ENCODE results near the gene NFIX.

Gene NFIX

DNA sequence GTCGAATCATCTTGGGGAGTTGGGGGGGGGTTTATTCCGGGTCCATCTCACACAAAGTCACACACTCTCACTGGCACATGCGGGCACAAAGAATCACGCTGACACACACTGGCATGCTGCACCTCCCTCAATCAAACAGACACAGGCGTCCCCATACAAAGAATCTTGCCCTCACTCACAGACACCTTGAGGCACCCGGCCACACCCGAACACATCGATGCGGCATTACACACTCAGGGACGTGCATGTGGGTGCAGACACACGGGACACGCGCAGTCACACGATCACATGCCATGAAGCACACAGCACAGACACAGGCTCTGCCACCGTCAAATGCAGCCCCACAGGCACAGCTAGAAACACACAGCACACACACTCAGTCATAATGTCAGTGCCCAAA is 7.8 kb downstream of the NFIX start:
- no peak for DNase-seq (ENCODE audit: insufficient read length, low spot score)
- FAIRE-seq = no peak
- no peak for TF ChIP-seq POLR2A (IDR thresholded peaks at IDR 0.05; ENCODE audit: low read depth, low read length)

DNA sequence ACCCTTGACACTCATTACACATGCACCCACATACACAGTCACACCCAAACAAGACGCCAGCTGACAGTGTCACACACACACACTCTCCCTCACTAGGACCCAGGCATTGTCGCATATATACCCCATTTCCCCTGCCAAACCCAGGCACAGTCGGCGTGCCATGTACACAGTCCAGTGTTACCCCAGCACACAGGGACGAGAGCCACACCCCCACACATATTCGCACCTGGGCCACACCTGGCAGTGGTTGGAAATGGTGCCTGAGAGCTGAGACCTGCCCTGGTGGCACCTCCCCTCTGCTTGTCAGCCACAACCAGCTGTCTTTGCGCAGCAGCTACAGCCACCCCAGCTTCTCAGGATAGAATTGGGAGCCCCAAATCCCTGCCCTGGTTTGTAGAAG is 9.0 kb downstream of the NFIX start:
- TF ChIP-seq POLR2A (IDR thresholded peaks at IDR 0.05; ENCODE audit: low read depth, low read length) = no peak
- no peak for FAIRE-seq
- no peak for DNase-seq (ENCODE audit: insufficient read length, low spot score)

DNA sequence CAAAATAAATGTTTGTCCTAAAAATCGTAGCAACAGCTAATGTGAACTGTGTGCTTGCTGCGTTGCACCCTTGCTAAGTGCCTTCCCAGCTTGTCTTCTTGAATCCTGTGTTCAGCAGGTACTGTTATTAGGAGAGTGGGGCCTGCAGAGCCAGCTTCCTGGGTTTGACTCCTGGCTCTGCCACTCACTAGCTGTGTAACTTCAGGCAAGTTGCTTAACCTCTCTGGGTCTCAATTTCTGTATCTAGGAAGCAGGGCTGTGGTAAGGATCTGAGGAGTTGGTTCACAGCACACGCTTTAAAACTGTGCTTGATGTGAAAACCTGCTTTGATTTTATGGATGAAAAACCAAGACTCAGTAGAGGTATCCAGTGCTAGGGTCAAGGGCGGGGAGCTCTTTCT is 10.0 kb downstream of the NFIX start:
- no peak for TF ChIP-seq POLR2A (IDR thresholded peaks at IDR 0.05; ENCODE audit: low read depth, low read length)
- DNase-seq (ENCODE audit: insufficient read length, low spot score) (no peak), FAIRE-seq (no peak)

DNA sequence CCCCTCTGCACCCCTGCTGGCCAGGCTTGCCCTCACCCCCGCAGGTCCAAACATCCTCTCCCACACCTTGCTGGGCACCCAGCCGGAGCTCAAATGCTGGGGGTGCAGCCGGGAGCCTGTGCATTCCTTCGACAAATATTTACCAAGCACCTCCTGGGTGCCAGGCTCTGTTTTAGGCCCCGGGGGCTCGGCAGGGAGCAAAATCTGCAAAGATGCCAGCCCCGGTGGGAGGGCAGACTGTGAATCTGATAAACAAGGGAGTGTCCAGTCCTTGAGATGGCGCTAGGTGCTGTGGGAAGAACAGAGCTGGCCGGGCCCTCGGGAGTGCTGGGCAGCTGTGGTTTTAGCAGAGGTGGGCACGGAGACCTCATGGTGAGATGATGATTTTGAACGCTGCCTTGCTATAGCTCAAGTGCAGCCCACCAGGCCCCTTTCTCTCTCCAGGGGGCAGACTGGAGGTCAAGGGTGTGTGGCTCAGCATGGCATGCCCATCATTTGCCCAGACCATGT is 10.6 kb downstream of the NFIX start:
- TF ChIP-seq POLR2A (IDR thresholded peaks at IDR 0.05; ENCODE audit: low read depth, low read length) = no peak
- FAIRE-seq = no peak

DNA sequence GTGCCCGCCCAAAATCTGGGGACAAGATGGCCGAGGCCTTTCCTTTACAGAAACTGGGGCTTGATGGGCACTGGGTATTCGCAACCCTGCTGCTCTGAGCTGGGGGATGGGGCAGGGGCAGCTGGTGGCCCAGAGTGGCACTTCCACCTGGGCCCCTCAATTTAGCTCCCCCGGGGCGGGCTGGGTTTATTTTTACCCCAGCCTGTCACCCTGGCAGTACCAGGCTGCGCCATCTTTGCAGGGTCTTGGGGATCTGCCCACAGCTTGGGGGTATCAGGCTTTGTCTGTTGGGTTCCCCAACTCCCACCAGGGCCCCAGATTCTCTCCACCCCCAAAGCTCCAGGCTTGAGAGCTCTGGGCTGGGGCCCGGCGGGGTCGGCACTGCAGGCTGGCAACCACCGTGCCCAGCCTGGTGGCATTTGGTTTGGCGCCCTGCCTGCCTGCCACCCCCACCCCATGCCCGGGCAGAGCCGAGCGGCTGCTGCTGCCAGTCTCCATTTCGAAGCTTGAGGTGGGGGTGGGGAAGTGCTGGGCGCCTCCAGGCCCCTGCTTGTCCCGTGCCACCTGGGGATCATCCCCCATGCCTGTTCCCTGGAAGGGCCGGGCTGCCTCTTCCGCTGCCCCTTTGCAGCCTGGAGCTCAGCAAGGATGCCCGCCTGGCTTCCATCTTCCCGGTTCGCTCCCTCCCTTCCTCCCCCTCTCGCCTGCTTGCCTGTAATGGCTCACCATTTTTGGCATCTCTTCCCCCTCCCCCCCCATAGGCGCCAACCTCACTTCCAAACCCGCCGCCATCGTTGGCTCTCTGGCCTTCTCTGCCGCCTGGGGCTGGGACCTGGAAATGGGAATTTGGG is 11.4 kb downstream of the NFIX start:
- DNase-seq (ENCODE audit: insufficient read length, low spot score) (no peak), FAIRE-seq (no peak)
- TF ChIP-seq POLR2A (IDR thresholded peaks at IDR 0.05; ENCODE audit: low read depth, low read length) = no peak

More for the DNA sequence above, 10.6 kb downstream of the NFIX start:
- no peak for DNase-seq (ENCODE audit: insufficient read length, low spot score)

DNA sequence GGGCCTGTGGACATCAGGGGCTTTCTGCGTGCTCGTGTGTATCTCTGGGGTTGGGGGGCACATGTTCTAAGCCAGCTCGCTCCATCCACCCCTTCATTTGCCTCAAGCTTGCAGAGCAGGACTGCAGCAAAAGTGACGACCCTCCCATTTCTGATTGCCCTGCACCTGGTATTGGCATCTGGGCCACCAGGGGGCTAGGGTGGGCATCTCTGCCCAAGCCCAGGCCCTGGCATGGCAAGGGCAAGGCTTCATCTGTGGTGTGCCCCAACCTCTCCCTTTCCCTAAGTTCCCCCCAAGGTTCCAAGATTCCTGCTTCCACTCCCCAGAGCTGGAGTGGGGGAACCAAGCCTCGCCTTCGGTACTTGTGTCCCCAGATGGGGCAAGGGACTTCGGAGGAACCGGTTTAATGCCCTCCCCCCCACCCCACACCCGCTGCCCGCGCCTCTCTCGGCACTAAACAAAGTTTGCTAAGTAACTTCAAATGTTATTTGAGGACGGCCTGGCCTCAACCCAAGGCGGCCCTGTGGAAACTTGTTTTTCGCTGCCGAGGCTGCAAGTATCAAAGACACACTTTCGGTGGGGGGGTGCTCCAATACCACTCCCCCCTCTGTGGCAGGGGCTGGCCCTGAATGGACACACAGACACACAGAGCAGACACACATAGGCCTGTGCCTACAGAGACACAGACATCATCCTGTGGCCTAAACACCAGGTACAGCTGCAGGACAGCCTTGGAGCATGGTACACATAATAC is 12.2 kb downstream of the NFIX start:
- no peak for TF ChIP-seq POLR2A (IDR thresholded peaks at IDR 0.05; ENCODE audit: low read depth, low read length)
- FAIRE-seq = no peak

DNA sequence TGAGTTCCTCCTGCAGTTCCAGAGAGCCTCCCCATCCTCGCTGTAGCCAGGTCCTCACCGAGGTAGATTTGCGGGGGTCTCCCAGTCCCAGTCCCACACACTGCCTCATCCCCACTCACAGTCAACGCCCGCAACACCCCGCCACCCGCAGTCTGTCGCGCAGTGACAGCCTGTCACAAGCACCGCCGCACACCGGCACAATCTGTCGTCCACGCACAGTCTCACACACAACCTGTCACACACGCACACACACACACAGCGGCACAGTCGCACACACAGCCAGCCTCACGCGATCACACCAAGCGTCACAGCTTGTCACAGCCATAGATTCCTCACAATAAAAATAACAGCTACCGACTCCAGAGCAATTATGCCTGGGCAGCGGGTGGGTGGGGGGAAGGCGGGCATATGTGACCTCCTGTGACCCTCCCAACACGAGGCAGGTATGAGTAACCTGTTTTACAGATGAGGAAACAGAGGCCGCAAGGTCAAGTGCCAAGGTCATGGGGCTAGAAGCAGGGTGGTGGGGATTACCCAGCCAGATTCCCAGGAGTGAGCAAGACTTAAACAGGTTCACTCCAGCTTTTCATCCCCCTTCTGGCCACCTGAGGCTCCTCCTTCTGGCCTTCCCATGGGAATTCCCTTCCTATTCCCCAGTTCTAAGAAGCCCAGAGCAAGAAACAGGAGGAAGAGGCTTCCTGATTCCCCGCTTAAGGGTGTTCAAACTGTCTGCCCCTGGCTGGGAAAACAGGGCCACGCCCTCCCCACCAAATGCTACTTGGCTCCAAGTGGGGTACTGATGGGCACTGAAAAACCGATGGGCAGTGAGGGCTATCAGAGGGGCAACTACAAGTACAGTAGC is 13.9 kb downstream of the NFIX start:
- DNase-seq (ENCODE audit: insufficient read length, low spot score) = no peak
- no peak for TF ChIP-seq POLR2A (IDR thresholded peaks at IDR 0.05; ENCODE audit: low read depth, low read length)
- no peak for FAIRE-seq

More for the DNA sequence above, 12.2 kb downstream of the NFIX start:
- DNase-seq (ENCODE audit: insufficient read length, low spot score) = no peak

DNA sequence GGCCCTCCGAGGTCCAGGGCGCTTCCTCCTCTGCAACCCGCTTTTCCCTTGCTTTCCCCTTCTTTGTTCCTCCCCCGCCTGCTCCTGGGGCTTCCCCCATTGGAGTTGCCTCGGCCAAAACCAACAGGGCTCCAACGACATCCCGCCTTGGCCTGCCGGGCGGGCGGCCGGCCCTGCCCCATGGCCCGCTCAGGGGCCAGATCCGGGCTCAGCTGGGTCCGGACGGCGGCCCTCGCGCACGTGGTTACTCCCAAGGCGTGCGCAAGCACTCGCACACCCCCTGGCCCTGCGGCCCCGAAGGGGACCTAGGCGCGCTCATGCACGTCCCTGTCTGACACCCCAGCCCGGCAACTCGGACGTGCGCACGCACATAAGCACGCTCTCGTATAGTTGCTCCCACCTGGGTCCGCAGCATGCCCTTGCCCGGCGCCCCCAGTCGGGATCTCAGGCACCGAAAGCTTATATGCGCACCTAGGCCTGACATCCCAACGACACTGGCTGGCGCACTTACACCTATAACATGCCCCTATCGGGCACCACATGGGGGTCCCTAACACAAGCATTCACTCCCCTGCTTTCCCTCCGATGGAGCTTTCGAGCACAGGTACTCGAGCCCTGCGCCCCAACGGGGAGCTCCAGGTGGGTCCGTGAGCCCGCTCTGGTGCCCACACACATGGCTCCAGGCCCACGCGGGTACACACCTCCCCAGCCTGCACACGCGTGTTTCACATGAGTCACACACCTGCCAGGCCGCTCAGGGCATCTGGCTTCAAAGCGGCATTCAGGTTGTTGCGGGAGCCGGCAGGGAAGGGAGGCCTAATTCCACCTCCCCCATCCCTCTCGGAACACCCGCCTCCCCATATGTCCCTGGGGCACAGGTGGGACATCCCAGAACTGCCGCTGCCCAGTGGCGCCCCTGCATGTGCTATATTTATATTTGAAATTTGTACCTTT is 15.0 kb downstream of the NFIX start:
- TF ChIP-seq POLR2A (IDR thresholded peaks at IDR 0.05; ENCODE audit: low read depth, low read length) = no peak
- DNase-seq (ENCODE audit: insufficient read length, low spot score) (no peak), FAIRE-seq (no peak)

DNA sequence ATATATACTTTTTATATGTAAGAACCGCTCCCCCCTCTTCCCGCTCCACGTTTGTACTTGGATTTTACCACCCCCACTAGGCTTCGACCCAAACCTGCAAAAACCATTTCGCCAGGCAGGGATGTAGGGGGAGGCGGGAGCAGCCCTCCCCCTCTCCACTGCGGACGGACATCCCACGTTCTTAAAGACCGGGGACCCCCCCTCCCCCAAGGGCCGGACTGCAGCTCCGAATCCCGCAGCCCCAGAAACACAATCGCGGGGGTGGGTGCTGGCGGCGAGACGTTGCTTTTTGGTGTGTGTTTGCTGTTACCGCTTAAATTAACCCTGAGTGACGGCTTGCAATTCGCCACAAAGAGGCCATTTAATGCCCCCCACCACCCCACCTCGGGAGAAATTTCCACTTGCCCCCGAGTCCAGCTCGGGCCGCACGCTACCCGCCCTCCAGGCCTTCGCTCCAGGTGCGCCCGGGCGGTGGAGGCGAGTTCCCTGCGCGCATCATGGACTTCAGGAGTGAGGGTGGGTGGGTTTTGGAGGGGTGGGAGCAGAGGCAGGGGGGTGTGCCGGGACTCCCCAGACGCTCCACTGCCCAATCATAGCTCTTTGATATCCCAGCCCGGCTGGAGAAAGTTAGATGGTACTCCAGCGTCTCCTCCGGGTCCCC is 15.8 kb downstream of the NFIX start:
- DNase-seq (ENCODE audit: insufficient read length, low spot score) (no peak), FAIRE-seq (no peak)
- TF ChIP-seq POLR2A (IDR thresholded peaks at IDR 0.05; ENCODE audit: low read depth, low read length) = no peak

DNA sequence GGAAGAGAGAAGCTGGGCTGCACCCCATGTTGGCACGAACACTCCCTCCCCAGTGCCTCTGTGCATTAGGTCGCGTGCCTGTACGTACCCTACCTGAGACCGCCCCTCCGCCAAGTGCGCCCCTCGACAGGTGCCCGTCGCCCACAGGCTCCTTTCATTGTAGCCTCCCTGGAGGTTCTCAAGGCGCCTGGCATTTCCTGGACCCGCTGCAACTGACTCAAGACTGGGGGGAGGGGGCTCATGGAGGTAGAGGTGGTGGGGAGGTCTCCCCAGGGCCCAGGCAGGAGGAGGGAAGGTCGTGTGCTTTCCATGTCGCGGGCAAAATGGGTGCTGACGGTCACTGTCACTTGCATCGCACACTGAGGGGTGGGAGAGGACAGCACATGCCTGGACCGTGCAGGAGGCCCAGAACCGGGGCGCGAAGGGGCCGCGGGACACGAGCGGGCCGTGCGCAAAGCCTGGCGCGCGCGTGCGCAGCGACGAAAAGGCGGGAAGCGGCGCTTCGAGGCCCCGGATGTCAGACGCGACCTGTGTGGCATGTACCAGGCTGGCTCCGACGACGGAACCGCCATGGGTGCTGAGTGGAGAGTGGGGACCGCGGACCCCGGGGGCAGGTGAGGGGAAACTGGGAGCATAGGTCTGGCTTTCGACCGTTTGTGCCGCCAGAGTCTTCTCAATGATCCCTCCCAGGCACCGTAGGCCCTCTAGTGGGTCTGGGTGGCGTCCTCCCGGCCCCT is 16.5 kb downstream of the NFIX start:
- FAIRE-seq (no peak), DNase-seq (ENCODE audit: insufficient read length, low spot score) (no peak)
- no peak for TF ChIP-seq POLR2A (IDR thresholded peaks at IDR 0.05; ENCODE audit: low read depth, low read length)

DNA sequence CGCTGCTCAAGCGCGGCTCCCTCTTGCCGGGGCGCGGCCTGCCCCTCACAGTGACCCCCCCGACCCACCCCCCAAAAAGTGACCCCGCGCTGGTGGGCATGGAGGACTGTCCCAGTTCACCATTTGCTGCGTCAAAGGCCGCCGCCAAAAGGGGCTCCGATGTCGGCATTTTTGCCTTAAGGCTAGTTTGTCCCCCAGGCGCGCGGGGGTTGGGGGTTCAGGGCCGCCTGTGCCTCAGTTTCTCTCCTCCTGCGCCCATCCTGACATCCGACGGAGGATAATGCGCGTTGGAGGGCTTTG is 17.1 kb downstream of the NFIX start:
- no peak for TF ChIP-seq POLR2A (IDR thresholded peaks at IDR 0.05; ENCODE audit: low read depth, low read length)
- FAIRE-seq (no peak), DNase-seq (ENCODE audit: insufficient read length, low spot score) (no peak)
